Measurements from ENCODE around the gene HTRA3. TPM values are rescaled to one million over a fixed set of nuclear protein-coding genes. Genes with fewer than 3 reads are reported as not detected.

HTRA3 gene
- total and polyA plus RNA-seq, 2 of the 8 experiments (the other 6 are each of a cell fraction or from before 2014, with no cell fraction given), result 3.2 to 5.8 TPM

DNA sequence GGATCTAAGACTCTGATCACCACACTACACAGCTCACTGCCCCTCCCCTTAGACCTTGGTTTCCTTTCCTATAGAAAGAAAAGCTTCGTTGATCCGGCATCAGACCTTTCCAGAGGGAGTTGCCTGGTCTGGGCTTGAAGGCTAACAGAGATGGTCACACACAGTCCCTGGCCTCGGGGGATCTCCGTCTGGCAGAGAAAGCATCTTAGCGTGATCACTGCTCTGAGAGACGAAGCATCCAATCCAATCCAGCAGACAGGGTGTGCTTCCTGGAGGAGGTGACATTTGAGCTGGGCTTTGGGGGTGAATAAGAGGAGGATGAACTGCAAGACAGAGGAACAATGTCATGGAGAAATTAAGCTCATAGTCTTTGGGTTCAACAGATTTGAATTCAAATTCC is 49.5 kb downstream of the HTRA3 start (continued):
- no peak for TF ChIP-seq POU5F1 (IDR thresholded peaks at IDR 0.05; ENCODE audit: low read depth, low read length)
- TF ChIP-seq KDM4A (IDR thresholded peaks at IDR 0.05; ENCODE audit: low read depth, low read length, severe bottlenecking), result no peak

Measured in H1 (cell line).